HepG2 (cell line): ENCODE results near the gene LATS2. TPM values are rescaled to one million over a fixed set of nuclear protein-coding genes. Genes with fewer than 3 reads are reported as not detected.

Source experiments
- BRCA1 ChIP-seq: sonication (generic); formaldehyde crosslinking; IDR thresholded peaks from 2 replicates; pipeline ENCODE4 v1.4.0; 2020; ENCODE audit warnings: missing genetic modification reagents
- BRF2 ChIP-seq: sonication (generic); formaldehyde crosslinking; IDR thresholded peaks from 2 replicates; pipeline ENCODE4 v1.8.1; 2022; ENCODE audit warnings: mild to moderate bottlenecking, missing genetic modification reagents
- CHD4 ChIP-seq: fragments of 200-600 bp; sonication (generic); IDR thresholded peaks from 2 replicates; pipeline ENCODE4 v1.7.0; 2017; ENCODE audit warnings: mild to moderate bottlenecking, low read length, borderline replicate concordance
- CREB1 ChIP-seq, 2 experiments: fragments of 450-650 bp in 1 of 2; IDR thresholded peaks; 2 replicates each; pipeline ENCODE4 v1.6.1; 2016 to 2017; ENCODE audit warnings: control low read depth in 1 of 2, mild to moderate bottlenecking in 1 of 2, missing compliant biosample characterization in 1 of 2, missing genetic modification characterization in 1 of 2
- FOXK1 ChIP-seq: sonication (generic); formaldehyde crosslinking; IDR thresholded peaks from 2 replicates; pipeline ENCODE4 v1.4.0; 2020; ENCODE audit warnings: low read depth, missing genetic modification reagents, borderline replicate concordance
- FOXM1 ChIP-seq: sonication (generic); formaldehyde crosslinking; IDR thresholded peaks from 2 replicates; pipeline ENCODE4 v1.5.0; 2020; ENCODE audit warnings: missing genetic modification reagents
- FOXP4 ChIP-seq: sonication (generic); formaldehyde crosslinking; IDR thresholded peaks from 2 replicates; pipeline ENCODE4 v1.4.0; 2020; ENCODE audit warnings: missing genetic modification reagents
- KLF16 ChIP-seq, 2 experiments: sonication (generic) in 1 of 2; formaldehyde crosslinking in 1 of 2; IDR thresholded peaks; 2 replicates each; pipeline versions ENCODE4 v1.6.1 to v1.8.0; 2016 to 2023; ENCODE audit warnings: missing genetic modification reagents in 2 of 2, missing compliant biosample characterization in 1 of 2
- MAZ ChIP-seq, 2 experiments: sonication (generic) in 1 of 2; formaldehyde crosslinking in 1 of 2; IDR thresholded peaks; 2 replicates each; pipeline versions ENCODE4 v1.5.0 to v1.6.1; 2012 to 2020; ENCODE audit warnings: low read depth in 2 of 2, mild to moderate bottlenecking in 2 of 2, borderline replicate concordance in 1 of 2, improper control_type of control experiment in 1 of 2, low read length in 1 of 2, missing genetic modification reagents in 1 of 2, moderate library complexity in 1 of 2
- MIXL1 ChIP-seq: IDR thresholded peaks from 2 replicates; pipeline ENCODE4 v1.6.1; 2016
- POLR2A ChIP-seq, 2 experiments: IDR thresholded peaks; 2 replicates each; pipeline ENCODE4 v1.6.1; 2011; ENCODE audit warnings: low read depth in 2 of 2, low read length in 2 of 2, mild to moderate bottlenecking in 1 of 2, moderate library complexity in 1 of 2; ENCODE audit not compliant: insufficient read depth in 1 of 2
- SMAD3 ChIP-seq: sonication (generic); formaldehyde crosslinking; IDR thresholded peaks from 2 replicates; pipeline ENCODE4 v1.4.0; 2020; ENCODE audit warnings: missing genetic modification reagents
- SOX6 ChIP-seq, 2 experiments: fragments of 450-650 bp in 1 of 2; sonication (generic) in 1 of 2; formaldehyde crosslinking in 1 of 2; IDR thresholded peaks; 2 replicates each; pipeline versions ENCODE4 v1.4.0 to v1.6.1; 2017 to 2020; ENCODE audit warnings: antibody characterized with exemption in 1 of 2, mild to moderate bottlenecking in 1 of 2, missing genetic modification reagents in 1 of 2
- TEAD3 ChIP-seq: optimal IDR thresholded peaks from 2 replicates; pipeline ENCODE3; 2016; ENCODE audit warnings: borderline replicate concordance
- UBTF ChIP-seq: sonication (generic); formaldehyde crosslinking; IDR thresholded peaks from 2 replicates; pipeline ENCODE4 v1.4.0; 2020; ENCODE audit warnings: mild to moderate bottlenecking, missing genetic modification reagents
- YEATS2 ChIP-seq: sonication (generic); formaldehyde crosslinking; IDR thresholded peaks from 2 replicates; pipeline ENCODE4 v1.4.0; 2020; ENCODE audit warnings: missing genetic modification reagents, borderline replicate concordance
- ZMAT5 ChIP-seq: sonication (generic); formaldehyde crosslinking; IDR thresholded peaks from 2 replicates; pipeline ENCODE4 v1.5.0; 2020; ENCODE audit warnings: mild to moderate bottlenecking, low read depth, missing genetic modification reagents, borderline replicate concordance
- ZNF260 ChIP-seq: sonication (generic); formaldehyde crosslinking; IDR thresholded peaks from 2 replicates; pipeline ENCODE4 v1.4.0; 2020; ENCODE audit warnings: missing genetic modification reagents, low read depth, mild to moderate bottlenecking, borderline replicate concordance
- ZNF317 ChIP-seq: sonication (generic); formaldehyde crosslinking; IDR thresholded peaks from 2 replicates; pipeline ENCODE4 v1.5.0; 2020; ENCODE audit warnings: mild to moderate bottlenecking, missing genetic modification reagents
- ZNF367 ChIP-seq: sonication (generic); formaldehyde crosslinking; IDR thresholded peaks from 2 replicates; pipeline ENCODE4 v1.4.0; 2020; ENCODE audit warnings: missing genetic modification reagents, borderline replicate concordance
- ZNF607 ChIP-seq: sonication (generic); formaldehyde crosslinking; IDR thresholded peaks from 2 replicates; pipeline ENCODE4 v1.5.1; 2020; ENCODE audit warnings: missing genetic modification reagents, mild to moderate bottlenecking, borderline replicate concordance
- ZNF782 ChIP-seq: sonication (generic); formaldehyde crosslinking; IDR thresholded peaks from 2 replicates; pipeline ENCODE4 v1.4.0; 2020; ENCODE audit warnings: missing genetic modification reagents, mild to moderate bottlenecking, borderline replicate concordance
- ZNF879 ChIP-seq: sonication (generic); formaldehyde crosslinking; IDR thresholded peaks from 2 replicates; pipeline ENCODE4 v1.8.1; 2023; ENCODE audit warnings: missing genetic modification reagents
- polyA plus RNA-seq, 8 experiments: library from polyadenylated mRNA; depleted of rRNA in 3 of 8; stranded (reverse) in 7 of 8; unstranded in 1 of 8; fragments of >200 nt; fragmentation: Illumina TruSeq in 4 of 8; extraction: Trizol in 4 of 8; gene quantifications; 2 replicates each; pipeline versions ENCODE4 v1.2.1 to v1.2.3, GENCODE V29; 2011 to 2016; ENCODE audit warnings: low read depth in 4 of 8, missing spikeins in 1 of 8, mixed read lengths in 1 of 8; ENCODE audit not compliant: insufficient read depth in 1 of 8
- total RNA-seq, 5 experiments: library from RNA; depleted of rRNA; stranded (reverse); fragments of >200 nt; fragmentation: Illumina TruSeq; extraction: Trizol; gene quantifications; 2 replicates each; pipeline ENCODE4 v1.2.3, GENCODE V29; 2016; ENCODE audit warnings: low read depth in 1 of 5

The LATS2 gene
- total and polyA plus RNA-seq, 2 of the 13 experiments (the other 11 are each of a cell fraction or from before 2014, with no cell fraction given): 7.3 to 8.5 TPM

- TF ChIP-seq SMAD3 (CRISPR knock-in tag): peak; percentile 79
- TF ChIP-seq MAZ (IDR thresholded peaks at IDR 0.05; ENCODE audit: borderline replicate concordance, low read depth, low read length): no peak
- no peak for TF ChIP-seq MAZ (CRISPR knock-in tag; IDR thresholded peaks at IDR 0.05; ENCODE audit: low read depth)
- no peak for TF ChIP-seq ZNF879 (CRISPR knock-in tag)
- peak; percentile 77 for TF ChIP-seq FOXK1 (CRISPR knock-in tag)
- peak in 1 of 2 experiments; percentile 55; a peak in 1 of 4 replicates for TF ChIP-seq KLF16 (CRISPR knock-in tag; IDR thresholded peaks at IDR 0.05)
- no peak for TF ChIP-seq FOXM1 (CRISPR knock-in tag)
- no peak for TF ChIP-seq POLR2A (IDR thresholded peaks at IDR 0.05; ENCODE audit: insufficient read depth in 1 of 2, low read depth in 2 of 2, low read length in 2 of 2)
- TF ChIP-seq ZNF782: 0 out of 2 replicates have a peak, but pooled peaks have one; percentile 42
- no peak for TF ChIP-seq CHD4
- TF ChIP-seq SOX6 (IDR thresholded peaks at IDR 0.05): no peak
- TF ChIP-seq SOX6 (CRISPR knock-in tag; IDR thresholded peaks at IDR 0.05): peak; percentile 94
- TF ChIP-seq ZMAT5: no peak
- TF ChIP-seq CREB1 (IDR thresholded peaks at IDR 0.05): no peak
- peak; percentile 53 for TF ChIP-seq CREB1 (CRISPR knock-in tag; IDR thresholded peaks at IDR 0.05)
- no peak for TF ChIP-seq BRF2 (CRISPR knock-in tag)
- TF ChIP-seq BRCA1: peak; percentile 86; the same call in 1 of the 2 replicates
- no peak for TF ChIP-seq ZNF260
- peak; percentile 100 for TF ChIP-seq FOXP4
- peak; percentile 56 for TF ChIP-seq TEAD3 (CRISPR knock-in tag)
- TF ChIP-seq ZNF607 (CRISPR knock-in tag): no peak
- TF ChIP-seq MIXL1 (CRISPR knock-in tag): peak; percentile 92
- no peak for TF ChIP-seq ZNF367 (CRISPR knock-in tag)
- no peak for TF ChIP-seq ZNF317 (CRISPR knock-in tag)
- TF ChIP-seq UBTF (CRISPR knock-in tag): no peak
- no peak for TF ChIP-seq YEATS2
Observed at GRCh38 chr13:20953245-20953931, 108.0 kb downstream of the LATS2 start (continued).
